NOMO-1 treated with DMSO at 0.1 percent for 48 hours (cell line): Measurements from ENCODE around the gene HTRA1.

Experiments used
- DNase-seq: peaks from one replicate; lab custom pipeline; 2025; ENCODE audit not compliant: unreplicated experiment; lab: John Stamatoyannopoulos, UW

Gene HTRA1

GRCh38 chr10:122514045-122514840, 52.9 kb downstream of the HTRA1 start:
- no peak for DNase-seq

- no peak for DNase-seq
Measured at GRCh38 chr10:122515022-122515424, 53.7 kb downstream of the HTRA1 start.

DNA sequence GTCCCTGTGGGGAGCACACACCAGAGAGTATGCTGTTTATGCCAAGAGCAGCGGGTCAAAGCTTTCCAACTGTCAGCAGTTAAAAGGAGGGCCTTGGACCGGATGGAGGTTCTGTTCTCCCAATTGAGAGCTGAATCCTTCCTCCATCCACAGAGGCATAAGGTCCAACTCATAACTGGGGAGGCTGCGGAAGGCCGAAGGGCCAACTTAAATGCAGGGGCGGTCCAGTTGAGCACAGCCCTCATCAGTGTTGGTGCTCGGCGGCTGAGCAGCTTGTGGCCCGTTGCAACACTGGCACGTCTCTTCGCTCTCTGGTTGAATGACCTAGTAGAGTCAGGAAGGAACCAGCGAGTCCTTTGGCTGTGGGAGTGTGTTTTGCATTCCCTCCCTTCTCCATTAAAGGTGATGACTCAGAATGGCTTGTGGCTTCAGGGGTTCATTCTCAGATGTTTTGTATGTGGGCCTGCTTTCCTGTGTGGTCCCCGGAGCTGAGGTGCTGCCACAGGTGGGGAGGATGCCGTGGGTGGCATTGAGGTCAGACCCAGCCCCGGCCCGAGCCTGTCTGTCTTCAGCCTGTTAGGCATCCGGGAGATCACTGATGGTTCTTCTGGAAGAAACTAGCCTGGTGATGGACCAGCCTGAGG, 54.4 kb downstream of the HTRA1 start:
- DNase-seq, result no peak

- no peak for DNase-seq
Measured at GRCh38 chr10:122516734-122517133, 55.4 kb downstream of the HTRA1 start.

GRCh38 chr10:122519144-122519543, 57.8 kb downstream of the HTRA1 start:
- DNase-seq, result no peak

DNA sequence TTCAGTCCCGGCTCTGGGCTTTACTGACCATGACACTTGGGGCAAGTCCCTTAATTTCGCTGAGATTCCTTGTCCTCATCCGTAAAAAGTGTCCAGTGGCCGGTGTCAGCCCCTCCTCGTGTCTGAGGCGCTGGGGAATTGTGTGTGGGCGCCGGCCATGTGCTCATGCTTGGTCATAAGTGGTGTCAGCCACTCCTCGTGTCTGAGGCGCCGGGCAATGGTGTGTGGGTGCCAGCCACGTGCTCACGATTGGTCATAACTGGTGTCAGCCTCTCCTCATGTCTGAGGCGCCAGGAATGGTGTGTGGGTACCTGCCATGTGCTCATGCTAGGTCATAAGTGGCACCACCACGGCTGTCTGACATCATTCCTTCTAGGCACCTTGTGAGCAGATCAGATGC, 58.5 kb downstream of the HTRA1 start:
- DNase-seq, result no peak

- no peak for DNase-seq
Measured at GRCh38 chr10:122521011-122521410, 59.7 kb downstream of the HTRA1 start.

DNA sequence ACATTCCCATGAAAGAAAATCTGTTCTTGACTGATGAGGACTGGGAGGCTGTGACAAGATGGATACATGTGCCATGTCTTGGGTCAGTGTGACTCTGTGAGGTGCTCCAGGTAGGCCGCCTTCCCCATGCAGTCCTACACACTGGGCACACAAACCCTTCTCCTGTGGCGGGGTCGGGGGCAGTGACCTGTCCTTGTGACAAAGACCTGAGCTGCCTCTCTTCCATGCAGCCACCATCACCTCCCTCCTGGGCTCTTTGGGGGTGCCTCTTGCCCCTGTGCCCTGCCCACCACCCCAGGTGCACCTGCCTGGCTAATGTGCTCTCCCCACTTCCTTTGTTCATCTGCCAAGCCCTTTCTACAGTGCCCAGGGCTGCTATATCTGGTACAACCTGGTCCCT, 63.5 kb downstream of the HTRA1 start:
- DNase-seq, result no peak

- DNase-seq, result no peak
Measured at GRCh38 chr10:122525788-122526187, 64.4 kb downstream of the HTRA1 start.

DNA sequence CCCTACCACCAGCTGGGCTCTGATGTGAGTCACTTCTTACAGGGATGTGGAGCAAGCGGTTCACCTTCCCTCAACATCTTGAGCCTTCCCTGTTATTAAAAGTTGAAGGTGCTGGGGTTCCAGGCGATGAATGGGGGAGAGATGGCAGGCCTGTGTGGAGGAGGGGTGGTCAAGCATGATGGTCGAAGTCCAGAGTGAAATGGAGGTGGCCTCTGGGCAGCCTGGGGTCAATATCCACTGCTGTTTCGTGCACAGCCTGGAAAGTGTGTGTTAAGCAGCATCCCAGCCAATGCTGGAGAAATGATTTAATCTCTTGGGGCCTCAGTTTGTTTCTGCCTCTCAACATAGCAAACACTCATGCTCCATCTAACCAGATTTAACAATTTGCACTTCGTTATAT, 65.5 kb downstream of the HTRA1 start:
- no peak for DNase-seq

GRCh38 chr10:122530177-122530576, 68.8 kb downstream of the HTRA1 start:
- no peak for DNase-seq

DNA sequence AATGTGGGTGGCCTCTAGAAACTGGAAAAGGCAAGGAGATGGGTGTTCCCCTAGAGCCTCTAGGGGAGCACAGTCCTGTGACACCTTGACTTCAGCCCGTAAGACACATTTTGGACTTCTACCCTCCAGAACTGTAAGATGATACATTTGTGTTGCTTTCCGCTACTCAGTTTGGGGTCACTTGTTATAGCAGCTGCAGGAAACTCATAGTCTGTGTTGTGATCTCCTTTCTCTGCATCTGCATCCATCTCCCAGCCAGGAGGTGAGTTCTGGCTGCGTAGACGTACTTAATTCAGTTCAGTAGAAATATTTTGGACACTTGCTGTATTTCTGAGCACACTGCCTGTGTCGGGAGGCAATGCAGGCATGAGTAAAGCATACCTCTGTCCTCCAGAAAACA, 69.9 kb downstream of the HTRA1 start:
- DNase-seq, result no peak

DNA sequence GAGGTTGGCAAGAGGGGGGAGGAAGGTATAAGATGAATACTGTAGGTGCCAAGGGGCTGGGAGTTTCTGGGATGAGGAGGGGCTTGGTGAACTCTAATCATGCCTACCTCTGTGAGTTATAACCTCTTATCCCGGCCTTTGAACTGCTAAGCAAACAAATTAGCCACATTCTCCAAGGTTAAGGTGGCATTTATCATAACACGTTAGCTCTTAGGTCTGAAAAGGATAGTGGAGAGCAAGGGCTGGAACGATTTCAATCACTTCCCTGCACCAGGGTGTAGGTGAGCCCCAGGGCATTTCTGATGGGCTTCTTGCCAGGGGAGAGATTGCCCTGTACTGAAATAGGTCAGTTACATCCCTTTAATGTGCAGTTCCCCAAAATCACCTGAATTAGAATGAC, 70.6 kb downstream of the HTRA1 start:
- DNase-seq, result no peak

GRCh38 chr10:122532601-122533296, 71.4 kb downstream of the HTRA1 start:
- no peak for DNase-seq

DNA sequence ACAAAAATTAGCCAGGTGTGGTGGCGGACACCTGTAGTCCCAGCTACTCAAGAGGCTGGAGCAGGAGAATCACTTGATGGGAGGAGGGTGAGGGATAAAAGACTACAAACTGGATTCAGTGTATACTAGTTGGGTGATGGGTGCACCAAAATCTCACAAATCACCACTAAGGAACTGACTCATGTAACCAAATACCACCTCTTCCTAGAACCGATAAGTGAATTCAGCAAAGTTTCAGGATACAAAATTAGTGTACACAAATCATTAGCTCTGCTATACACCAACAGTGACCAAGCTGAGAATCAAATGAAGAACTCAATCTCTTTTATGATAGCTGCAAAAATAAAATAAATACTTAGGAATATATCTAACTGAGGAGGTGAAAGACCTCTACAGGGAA, 76.2 kb downstream of the HTRA1 start:
- no peak for DNase-seq

DNA sequence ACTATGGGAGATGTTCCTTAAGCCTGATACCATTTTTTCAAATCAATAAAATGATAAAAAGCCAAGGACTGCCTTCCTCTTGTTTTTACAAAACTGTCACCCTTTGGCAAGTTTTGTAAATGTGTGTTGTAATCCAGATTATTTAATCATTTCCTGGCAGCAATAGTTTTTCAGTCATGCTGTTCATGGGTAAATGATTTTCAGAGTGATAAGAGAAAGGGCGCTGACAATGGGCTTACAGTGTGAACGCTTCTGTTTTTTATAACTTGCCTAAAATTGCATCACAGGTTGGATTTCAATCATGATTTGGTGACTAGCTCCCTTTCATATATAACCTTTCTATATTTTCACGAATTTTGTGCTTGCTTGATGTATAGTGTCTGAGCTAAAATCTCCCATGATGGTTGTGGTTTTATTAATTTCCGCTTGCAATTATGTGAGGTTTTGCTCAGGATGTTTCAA, 80.2 kb downstream of the HTRA1 start:
- peak; percentile 63 for DNase-seq

DNA sequence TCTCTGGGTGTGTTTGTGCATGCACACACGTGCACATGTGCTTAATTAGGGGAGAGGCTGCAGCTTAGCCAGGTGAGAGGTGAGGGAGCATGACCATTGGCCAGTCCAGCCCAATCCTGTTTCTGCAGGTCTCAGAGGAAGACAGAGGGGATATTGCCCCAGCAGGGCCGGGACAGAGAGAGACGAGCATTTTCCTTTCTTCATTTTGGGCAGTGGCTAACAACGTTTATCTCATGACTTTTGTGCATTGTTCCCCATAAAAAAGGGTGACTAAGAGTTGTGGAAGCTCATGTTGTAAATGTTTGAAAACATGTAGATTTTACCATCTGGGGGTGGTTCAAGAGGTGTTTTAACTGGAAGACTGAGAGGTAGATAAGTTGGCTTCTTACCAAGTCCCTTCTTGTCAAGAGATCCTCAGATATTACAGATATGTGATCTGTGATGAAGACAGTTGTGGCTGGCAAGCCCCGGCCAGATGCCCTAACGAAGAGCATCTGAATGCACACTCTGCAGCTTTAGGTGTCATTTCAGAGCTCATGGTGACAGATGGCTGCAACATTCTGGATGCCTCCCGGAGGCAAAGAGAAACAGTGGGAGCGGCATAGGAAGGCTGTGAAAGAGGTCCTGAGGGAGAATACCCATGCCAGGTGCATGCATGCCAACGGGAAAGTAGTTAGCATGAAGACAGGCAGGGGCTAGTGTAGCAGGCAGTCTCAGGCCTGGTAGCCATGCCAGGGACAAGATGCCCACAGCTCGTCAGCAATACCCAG, 82.5 kb downstream of the HTRA1 start:
- DNase-seq, result no peak

DNA sequence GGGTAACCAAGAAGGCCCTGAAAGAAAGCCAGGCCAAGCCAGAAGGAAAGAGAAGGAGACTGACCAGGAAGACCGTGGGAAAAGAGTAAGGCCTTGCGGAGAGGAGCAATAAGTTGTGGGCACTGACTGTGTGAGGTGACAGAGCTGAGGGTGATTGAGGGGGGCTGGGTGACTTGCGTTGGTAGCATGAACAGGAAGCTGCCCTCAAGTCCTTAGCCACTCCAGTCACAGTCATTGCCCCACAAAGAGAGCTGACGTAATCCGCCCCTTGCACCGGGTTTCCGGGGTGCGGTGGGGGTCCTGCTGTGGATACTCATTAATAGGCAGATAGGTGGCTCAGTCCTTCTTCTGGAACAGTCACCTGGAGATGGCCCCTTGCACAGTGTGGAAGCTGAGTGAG, 83.1 kb downstream of the HTRA1 start:
- no peak for DNase-seq

- DNase-seq, result no peak
Measured at GRCh38 chr10:122546242-122546641, 84.9 kb downstream of the HTRA1 start.

- DNase-seq, result no peak
Measured at GRCh38 chr10:122548407-122549085, 87.2 kb downstream of the HTRA1 start.

GRCh38 chr10:122549636-122550035, 88.3 kb downstream of the HTRA1 start:
- DNase-seq, result no peak
